GM21528 (cell line): ENCODE results near the gene SHLD1.

Experiments
- ATAC-seq: cut with Tn5 transposase; IDR thresholded peaks from one replicate; pipeline ENCODE4 v1.9.1; 2021; ENCODE audit warnings: mild to moderate bottlenecking, moderate library complexity; ENCODE audit not compliant: unreplicated experiment, low FRiP score

Gene SHLD1

DNA sequence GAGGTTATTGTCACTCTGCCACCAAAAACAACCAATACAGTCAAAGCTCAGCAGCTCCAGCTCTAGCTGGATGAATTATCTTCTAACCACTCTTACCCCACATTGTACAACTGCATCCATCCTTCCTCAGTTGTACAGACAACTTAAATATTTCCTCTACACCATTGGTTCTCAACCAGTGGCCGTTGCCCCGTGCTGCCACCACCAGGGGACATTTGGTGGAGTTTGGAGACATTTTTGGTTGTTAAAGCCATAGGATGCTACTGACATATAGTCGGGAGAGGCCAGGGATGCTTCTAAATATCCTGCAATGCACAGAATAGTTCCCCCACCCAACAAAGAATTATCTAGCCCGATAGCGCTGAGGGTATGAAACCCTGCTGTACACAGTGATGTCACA, 59.3 kb downstream of the SHLD1 start:
- ATAC-seq = no peak

DNA sequence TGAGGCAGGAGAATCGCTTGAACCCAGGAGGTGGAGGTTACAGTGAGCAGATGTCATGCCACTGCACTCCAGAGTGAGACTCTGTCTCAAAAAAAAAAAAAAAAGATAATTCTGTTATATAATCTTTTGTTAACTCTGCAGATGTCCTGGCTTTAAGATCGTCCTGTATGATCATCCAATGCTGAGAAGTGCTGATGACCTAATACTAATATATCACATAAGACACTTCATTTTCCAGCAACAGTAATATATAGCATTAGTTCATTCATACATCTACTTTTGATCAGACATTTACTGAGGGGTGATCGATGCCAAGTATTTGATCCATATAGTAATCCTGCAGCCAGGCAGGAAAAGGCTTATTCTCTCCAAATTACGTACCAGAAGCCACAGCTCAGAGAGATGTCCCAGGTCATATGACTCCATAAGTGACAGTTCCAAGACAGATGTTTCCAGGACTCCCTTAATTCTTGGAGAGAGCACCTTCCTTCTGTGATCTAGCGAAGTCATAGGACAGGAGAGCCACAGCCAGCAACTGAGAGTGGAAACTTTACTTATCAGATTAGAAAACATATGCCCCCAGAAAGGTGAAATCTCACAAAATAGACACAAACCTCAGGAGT, 60.7 kb downstream of the SHLD1 start:
- ATAC-seq = no peak

- ATAC-seq = no peak
These were observed 61.5 kb downstream of the SHLD1 start for GRCh38 chr20:5811746-5812145.

DNA sequence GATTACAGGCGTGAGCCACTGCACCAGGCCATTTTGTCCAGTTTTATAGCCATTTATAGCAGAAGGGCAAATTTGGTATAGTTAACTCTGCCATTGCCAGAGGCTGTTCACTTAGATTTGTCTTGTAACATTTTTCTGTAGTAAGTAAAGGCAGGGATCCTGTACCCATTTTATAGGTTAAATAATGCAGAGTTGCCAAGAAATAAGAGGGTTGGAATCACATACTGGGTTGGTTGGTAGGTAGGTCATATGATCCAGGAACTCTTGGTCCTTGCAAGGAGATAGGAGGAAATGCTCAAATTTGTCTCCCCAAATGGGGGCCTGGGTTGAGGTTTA, 68.1 kb downstream of the SHLD1 start:
- no peak for ATAC-seq

DNA sequence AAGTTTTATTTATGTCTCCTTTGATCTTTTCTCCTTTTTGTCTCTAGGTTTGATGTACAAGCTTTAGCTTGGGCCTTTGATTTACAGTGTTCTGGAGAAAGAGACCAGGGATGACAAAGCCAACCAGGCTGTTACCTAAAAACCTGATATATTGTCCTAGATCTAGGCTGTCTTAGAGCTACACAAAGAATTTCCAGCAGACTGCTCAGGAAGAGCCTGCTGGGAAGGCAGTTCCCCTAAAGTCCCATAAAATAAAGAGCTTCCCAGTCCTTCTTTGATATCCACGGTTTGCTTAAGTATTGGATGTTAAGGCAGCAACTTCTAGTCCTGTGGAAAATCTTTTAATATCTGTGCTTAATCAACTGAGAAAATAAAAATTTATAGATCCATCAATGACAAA, 70.5 kb downstream of the SHLD1 start:
- ATAC-seq = no peak

- ATAC-seq = no peak
These were observed 71.5 kb downstream of the SHLD1 start for GRCh38 chr20:5821627-5822215.

DNA sequence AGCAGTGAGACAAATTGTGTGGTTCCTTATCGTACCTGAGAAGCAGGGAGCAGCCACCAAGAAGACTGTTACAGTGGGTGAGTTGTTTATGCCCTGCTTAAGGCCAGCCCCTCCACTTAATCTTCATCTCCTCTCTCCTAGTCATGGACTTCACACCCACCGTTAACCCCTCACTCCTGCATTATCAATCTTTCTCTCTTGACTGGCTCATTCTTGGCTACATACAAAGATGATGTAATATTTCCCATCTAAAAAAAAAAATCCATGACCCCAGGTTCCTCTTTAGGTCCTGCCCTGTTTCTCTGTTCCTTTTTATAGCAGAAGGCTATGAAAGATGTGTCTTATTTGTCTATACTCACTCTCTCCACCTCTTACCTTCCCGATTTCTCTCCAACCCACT, 72.4 kb downstream of the SHLD1 start:
- ATAC-seq = no peak

DNA sequence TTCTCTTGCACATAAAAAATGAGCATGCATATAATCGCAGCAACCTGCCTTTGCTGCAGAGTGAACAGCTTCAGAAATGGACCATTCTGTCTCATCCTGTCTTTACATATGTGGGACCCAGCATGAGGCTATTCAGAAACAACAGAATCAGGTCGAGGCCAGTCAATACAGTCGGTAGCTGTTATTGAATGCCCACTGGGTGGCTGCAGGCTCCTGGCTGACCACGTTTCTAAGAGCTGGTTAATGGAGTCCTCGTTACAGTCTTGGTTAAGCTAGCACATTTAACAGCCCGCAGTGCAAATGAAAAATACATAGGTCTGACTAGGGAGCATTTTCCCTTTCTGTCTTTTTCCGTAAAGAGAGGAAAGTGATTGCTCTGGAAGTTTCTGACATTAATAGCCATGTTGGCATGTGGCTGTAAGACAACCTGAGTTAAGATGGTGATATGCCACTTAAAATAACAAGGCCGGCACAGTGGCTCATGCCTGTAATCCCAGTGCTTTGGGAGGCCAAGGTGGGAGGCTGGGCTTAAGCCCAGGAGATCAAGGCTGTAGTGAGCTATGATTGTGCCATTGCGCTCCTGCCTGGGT, 75.0 kb downstream of the SHLD1 start:
- no peak for ATAC-seq

DNA sequence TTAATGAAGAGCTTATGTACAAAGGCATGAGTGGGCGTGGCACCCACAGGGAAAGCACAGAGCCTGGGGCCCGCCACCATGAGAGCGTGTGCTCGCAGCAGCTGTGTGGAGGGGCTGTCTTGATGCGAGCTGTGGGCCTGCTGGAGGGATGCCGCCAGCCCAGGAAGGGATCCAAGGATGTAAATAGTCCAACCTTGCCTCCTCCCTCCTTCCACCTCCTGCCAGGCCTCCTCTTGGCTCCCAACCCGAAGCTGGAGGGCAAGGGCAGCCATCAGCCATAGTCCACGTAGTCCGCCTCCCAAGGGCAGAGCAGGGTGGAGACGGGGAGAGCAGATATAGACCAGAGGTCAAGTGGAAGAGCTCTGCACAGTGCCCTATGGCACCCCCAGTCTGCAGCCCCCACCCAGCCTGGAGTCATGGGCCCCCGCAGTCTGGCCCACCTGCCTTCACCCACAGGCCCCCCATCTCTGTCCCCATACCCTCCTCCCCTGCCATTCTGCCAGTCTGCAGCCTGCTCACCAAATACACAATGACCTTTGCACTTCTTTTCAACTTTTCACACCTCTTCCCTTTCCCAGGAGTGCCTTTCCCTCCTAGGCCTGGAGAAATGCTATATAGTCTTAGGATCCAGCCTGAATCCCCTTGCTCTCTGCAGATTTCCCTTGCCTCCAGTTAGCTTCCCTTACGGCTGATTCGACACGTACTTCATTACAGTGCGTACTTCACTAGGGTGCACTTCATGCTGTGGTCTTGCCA, 77.1 kb downstream of the SHLD1 start:
- ATAC-seq = no peak

DNA sequence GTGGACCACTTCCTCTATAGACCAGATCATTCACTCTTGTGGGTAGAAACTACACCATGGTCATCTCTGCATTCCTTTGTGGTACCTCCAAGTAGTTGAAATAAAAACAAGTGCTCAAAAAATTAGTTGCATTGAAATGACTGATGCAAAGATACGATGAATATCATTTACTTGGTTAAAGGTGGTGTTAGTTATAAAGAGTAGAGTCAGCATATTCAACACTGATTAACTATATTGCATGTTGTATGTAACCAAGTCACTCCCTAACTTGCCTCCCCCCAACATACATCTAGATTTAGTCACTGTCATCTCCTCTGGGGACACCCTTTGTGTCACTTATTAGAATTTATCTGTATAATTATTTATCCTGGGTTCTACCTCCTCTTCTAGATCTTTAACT, 77.7 kb downstream of the SHLD1 start:
- ATAC-seq = no peak

DNA sequence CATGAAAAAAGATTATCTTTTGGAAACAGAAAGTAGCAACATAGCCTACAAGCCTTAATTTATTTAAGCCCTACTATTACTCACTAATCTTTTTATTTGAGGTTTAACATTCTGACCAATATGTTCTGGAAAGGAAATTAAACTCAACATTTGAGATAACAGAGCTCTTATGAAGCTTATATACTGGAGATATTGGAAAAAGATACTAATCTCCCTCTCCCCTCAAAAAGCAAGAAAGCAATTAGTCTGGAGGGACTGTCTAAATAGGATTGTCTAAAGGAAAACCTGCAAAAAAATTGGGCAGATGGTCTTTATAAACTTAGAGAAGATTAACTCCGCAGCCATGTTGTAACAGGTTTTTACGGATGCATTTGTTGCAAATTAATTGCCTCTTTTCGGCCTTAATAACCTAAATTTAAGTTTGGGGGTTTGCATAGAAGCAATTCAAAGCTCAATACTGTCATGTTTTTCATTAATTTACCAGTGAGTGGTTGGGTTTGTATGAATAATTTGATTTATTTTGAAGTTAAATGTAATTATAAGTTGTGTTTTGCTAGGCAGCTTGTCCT, 79.1 kb downstream of the SHLD1 start:
- ATAC-seq = no peak

GRCh38 chr20:5831539-5832237, 81.5 kb downstream of the SHLD1 start:
- no peak for ATAC-seq

GRCh38 chr20:5833309-5833941, 83.2 kb downstream of the SHLD1 start:
- ATAC-seq = no peak

- ATAC-seq = no peak
These were observed 84.3 kb downstream of the SHLD1 start for GRCh38 chr20:5834436-5835005.

- no peak for ATAC-seq
These were observed 85.2 kb downstream of the SHLD1 start for GRCh38 chr20:5835321-5835821.

- no peak for ATAC-seq
These were observed 85.7 kb downstream of the SHLD1 start for GRCh38 chr20:5835871-5836270.

DNA sequence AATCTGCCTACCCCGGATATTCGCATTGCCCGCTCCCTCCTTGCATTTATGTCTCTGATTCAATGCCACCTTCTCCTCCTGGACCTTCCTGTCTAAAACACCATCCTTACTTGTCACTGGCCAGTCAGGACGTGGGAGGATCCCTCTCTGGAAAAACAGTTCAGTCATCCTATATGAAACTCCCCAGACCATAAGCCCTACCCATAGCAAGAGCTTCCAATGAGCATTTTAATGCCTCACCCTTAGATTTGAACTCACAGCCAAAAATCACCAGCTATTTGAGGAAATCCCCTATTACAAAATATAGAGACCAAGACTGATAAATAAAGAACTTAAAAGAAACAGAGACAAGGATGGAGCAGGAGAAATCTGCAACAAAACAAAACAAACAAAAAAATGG, 86.4 kb downstream of the SHLD1 start:
- ATAC-seq = no peak

DNA sequence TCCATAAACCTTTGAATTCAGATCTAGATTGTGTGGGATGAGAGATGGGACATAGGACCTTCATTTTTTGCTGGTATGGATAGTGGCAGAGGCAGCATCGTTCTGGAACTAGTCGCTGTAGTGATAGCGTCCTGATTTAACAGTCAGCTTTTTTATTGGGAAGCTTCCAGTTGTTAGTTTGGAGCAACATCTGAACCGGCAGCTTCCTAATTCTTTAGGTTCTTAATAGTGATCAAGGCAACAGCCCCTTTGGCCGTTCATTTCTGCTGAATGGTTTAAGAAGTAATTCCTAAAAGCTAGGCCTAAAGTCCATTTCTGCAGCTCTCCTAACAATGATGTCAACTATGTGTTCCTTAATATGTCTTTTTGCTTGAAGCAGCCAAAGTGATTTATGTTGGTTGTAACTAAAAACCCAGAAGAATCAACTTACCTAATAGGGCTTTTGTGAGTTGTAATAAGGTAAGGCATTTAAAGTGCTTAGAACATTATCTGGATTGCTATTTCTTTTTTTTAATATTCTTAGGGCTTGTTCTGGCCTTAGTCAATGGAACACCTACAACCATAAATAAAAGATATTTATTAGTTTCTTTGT, 90.3 kb downstream of the SHLD1 start:
- ATAC-seq = no peak

DNA sequence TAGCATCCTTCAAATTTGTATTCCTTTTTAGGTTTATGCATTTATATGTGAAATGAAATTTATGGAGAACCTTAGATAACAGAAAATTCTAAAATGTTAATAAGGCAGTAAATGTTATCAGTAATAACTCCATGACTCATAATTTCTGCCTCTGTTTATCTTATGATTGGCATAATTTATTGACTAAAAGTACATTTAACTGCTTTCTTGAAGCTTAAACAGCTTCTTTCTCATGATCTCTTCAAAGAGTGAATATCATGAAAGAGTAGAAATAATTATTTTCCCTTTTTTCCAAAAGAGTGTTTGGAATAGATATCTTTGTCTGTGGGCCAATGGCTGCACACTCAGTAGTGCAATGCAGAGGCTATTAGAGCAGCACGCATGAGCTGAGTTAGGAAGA, 91.3 kb downstream of the SHLD1 start:
- ATAC-seq = no peak
